NCI-H748 (cell line): ENCODE data around the gene CALHM2.
"Not testable (repeated sequence)": the region's sequence is repeated elsewhere in the genome, so short reads cannot be mapped to it uniquely, and the experiment has no call there.

ENCODE experiments used
- DNase-seq: peaks from one replicate; lab custom pipeline; 2025; ENCODE audit not compliant: unreplicated experiment; lab: John Stamatoyannopoulos, UW

CALHM2 gene

GRCh38 chr10:103451831-103452505 lies at the start of gene CALHM2:
TSS of gene CALHM2 (minus strand) at chr10:103452370. CDS start at chr10:103449941, 2,429 bp downstream.
- DNase-seq: peak; percentile 56

GRCh38 chr10:103501186-103501585 lies 49.0 kb upstream of the CALHM2 start:
- no peak for DNase-seq

GRCh38 chr10:103500481-103500880 lies 48.3 kb upstream of the CALHM2 start:
- DNase-seq: no peak

- DNase-seq: no peak
Observed at GRCh38 chr10:103499881-103500280, 47.7 kb upstream of the CALHM2 start.

GRCh38 chr10:103498936-103499638 lies 46.9 kb upstream of the CALHM2 start:
- DNase-seq: peak; percentile 43

- no peak for DNase-seq
Observed at GRCh38 chr10:103497161-103497915, 45.2 kb upstream of the CALHM2 start.

GRCh38 chr10:103495321-103495720 lies 43.2 kb upstream of the CALHM2 start:
- no peak for DNase-seq

- DNase-seq: peak; percentile 45
Observed at GRCh38 chr10:103493916-103494877, 42.0 kb upstream of the CALHM2 start.

- DNase-seq: peak; percentile 79
Observed at GRCh38 chr10:103493362-103493915, 41.3 kb upstream of the CALHM2 start, which contains the start of gene NEURL1. TSS of gene NEURL1 (plus strand) at chr10:103493705. CDS start at chr10:103494388, 683 bp downstream.

GRCh38 chr10:103492655-103493261 lies 40.6 kb upstream of the CALHM2 start:
- no peak for DNase-seq

GRCh38 chr10:103491729-103492364 lies 39.7 kb upstream of the CALHM2 start:
- peak; percentile 2 for DNase-seq

- DNase-seq: no peak
Observed at GRCh38 chr10:103490986-103491314, 38.8 kb upstream of the CALHM2 start.

- no peak for DNase-seq
Observed at GRCh38 chr10:103487410-103487708, 35.2 kb upstream of the CALHM2 start.

- DNase-seq: not testable (repeated sequence)
Observed at GRCh38 chr10:103486635-103487409, 34.7 kb upstream of the CALHM2 start.

GRCh38 chr10:103481974-103482531 lies 29.9 kb upstream of the CALHM2 start:
- DNase-seq: peak; percentile 55

GRCh38 chr10:103480521-103480920 lies 28.4 kb upstream of the CALHM2 start:
- DNase-seq: no peak

- DNase-seq: no peak
Observed at GRCh38 chr10:103479135-103479534, 27.0 kb upstream of the CALHM2 start, which contains the start of gene CALHM3. TSS of gene CALHM3 (minus strand) at chr10:103479240. CDS start at chr10:103479032, 208 bp downstream.

GRCh38 chr10:103478671-103479070 lies 26.5 kb upstream of the CALHM2 start:
- DNase-seq: no peak
